Measurements from ENCODE around the gene FANK1. TPM values are rescaled to one million over a fixed set of nuclear protein-coding genes. Genes with fewer than 3 reads are reported as not detected.
"Not testable (repeated sequence)": the region's sequence is repeated elsewhere in the genome, so short reads cannot be mapped to it uniquely, and the experiment has no call there.

FANK1 gene
- total and polyA plus RNA-seq, 4 donors, result 1.3 to 6.1 (median 1.9) TPM

GRCh38 chr10:125913277-125913676, 16.9 kb downstream of the FANK1 start:
- H3K4me3 ChIP-seq (ENCODE audit: low read length in 2 of 2); H3K27me3 ChIP-seq (ENCODE audit: control insufficient read depth in 1 of 2, insufficient read depth in 2 of 2, low read length in 1 of 2); ATAC-seq (ENCODE audit: low FRiP score); H3K4me1 ChIP-seq (ENCODE audit: control insufficient read depth in 1 of 2, insufficient read depth in 2 of 2, low read length in 2 of 2); intact Hi-C loops (cut with DNase I); DNase-seq; H3K36me3 ChIP-seq (ENCODE audit: control insufficient read depth in 1 of 2, insufficient read depth in 2 of 2, low read length in 1 of 2); H3K27ac ChIP-seq (ENCODE audit: low read depth in 1 of 2, low read length in 2 of 2); H3K9me3 ChIP-seq (ENCODE audit: control insufficient read depth, low read length): not testable (repeated sequence)
- WGBS, 2 donors, result 44 to 53% methylated on average over 6 of the region's 6 CpGs

- Histone ChIP-seq H3K27ac (ENCODE audit: low read depth in 1 of 2, low read length in 2 of 2) (no peak overlapping the region), H3K4me1 (ENCODE audit: control insufficient read depth in 1 of 2, insufficient read depth in 2 of 2, low read length in 2 of 2) (no peaks in the 10 kb centered on the region), H3K9me3 (ENCODE audit: control insufficient read depth, low read length) (peaks cover 1% of the 10 kb centered on the region), H3K4me3 (ENCODE audit: low read length in 2 of 2) (no peak overlapping the region), H3K27me3 (ENCODE audit: control insufficient read depth in 1 of 2, insufficient read depth in 2 of 2, low read length in 1 of 2) (peaks cover 0 to 2% of the 10 kb centered on the region in 2 donors), H3K36me3 (ENCODE audit: control insufficient read depth in 1 of 2, insufficient read depth in 2 of 2, low read length in 1 of 2) (no peaks in the 10 kb centered on the region)
- ATAC-seq (ENCODE audit: low FRiP score) (no peak), DNase-seq (no peak)
- WGBS, 2 donors, result 65 to 76% methylated on average over 3 of the region's 3 CpGs
- intact Hi-C loops (cut with DNase I), result no loop called here
Observed at GRCh38 chr10:125916977-125917376, 20.6 kb downstream of the FANK1 start.

GRCh38 chr10:125917704-125918361, 21.5 kb downstream of the FANK1 start:
- intact Hi-C loops (cut with DNase I); H3K9me3 ChIP-seq (ENCODE audit: control insufficient read depth, low read length); H3K27ac ChIP-seq (ENCODE audit: low read depth in 1 of 2, low read length in 2 of 2); H3K4me1 ChIP-seq (ENCODE audit: control insufficient read depth in 1 of 2, insufficient read depth in 2 of 2, low read length in 2 of 2); DNase-seq; H3K27me3 ChIP-seq (ENCODE audit: control insufficient read depth in 1 of 2, insufficient read depth in 2 of 2, low read length in 1 of 2); H3K4me3 ChIP-seq (ENCODE audit: low read length in 2 of 2); H3K36me3 ChIP-seq (ENCODE audit: control insufficient read depth in 1 of 2, insufficient read depth in 2 of 2, low read length in 1 of 2): not testable (repeated sequence)
- 86 to 92% methylated on average over 8 of the region's 8 CpGs for WGBS, 2 donors
- peak; percentile 63 for ATAC-seq (ENCODE audit: low FRiP score)

GRCh38 chr10:125921643-125922306, 25.4 kb downstream of the FANK1 start:
- intact Hi-C loops (cut with DNase I); ATAC-seq (ENCODE audit: low FRiP score); H3K36me3 ChIP-seq (ENCODE audit: control insufficient read depth in 1 of 2, insufficient read depth in 2 of 2, low read length in 1 of 2); H3K27me3 ChIP-seq (ENCODE audit: control insufficient read depth in 1 of 2, insufficient read depth in 2 of 2, low read length in 1 of 2); H3K27ac ChIP-seq (ENCODE audit: low read depth in 1 of 2, low read length in 2 of 2); H3K4me1 ChIP-seq (ENCODE audit: control insufficient read depth in 1 of 2, insufficient read depth in 2 of 2, low read length in 2 of 2); H3K4me3 ChIP-seq (ENCODE audit: low read length in 2 of 2); H3K9me3 ChIP-seq (ENCODE audit: control insufficient read depth, low read length); DNase-seq: not testable (repeated sequence)
- WGBS, 2 donors, result 92% methylated on average over 2 of the region's 2 CpGs

GRCh38 chr10:125925262-125925834, 29.0 kb downstream of the FANK1 start:
- intact Hi-C loops (cut with DNase I), result no loop called here
- Histone ChIP-seq H3K36me3 (ENCODE audit: control insufficient read depth in 1 of 2, insufficient read depth in 2 of 2, low read length in 1 of 2) (no peaks in the 10 kb centered on the region), H3K9me3 (ENCODE audit: control insufficient read depth, low read length) (no peaks in the 10 kb centered on the region), H3K4me1 (ENCODE audit: control insufficient read depth in 1 of 2, insufficient read depth in 2 of 2, low read length in 2 of 2) (no peaks in the 10 kb centered on the region), H3K4me3 (ENCODE audit: low read length in 2 of 2) (no peak overlapping the region), H3K27ac (ENCODE audit: low read depth in 1 of 2, low read length in 2 of 2) (no peak overlapping the region), H3K27me3 (ENCODE audit: control insufficient read depth in 1 of 2, insufficient read depth in 2 of 2, low read length in 1 of 2) (no peaks in the 10 kb centered on the region)
- DNase-seq (no peak), ATAC-seq (ENCODE audit: low FRiP score) (peak; percentile 22)
- WGBS, 2 donors, result 69 to 74% methylated on average over 5 of the region's 5 CpGs

- Histone ChIP-seq H3K4me3 (ENCODE audit: low read length in 2 of 2) (no peak overlapping the region), H3K9me3 (ENCODE audit: control insufficient read depth, low read length) (no peaks in the 10 kb centered on the region), H3K36me3 (ENCODE audit: control insufficient read depth in 1 of 2, insufficient read depth in 2 of 2, low read length in 1 of 2) (no peaks in the 10 kb centered on the region), H3K4me1 (ENCODE audit: control insufficient read depth in 1 of 2, insufficient read depth in 2 of 2, low read length in 2 of 2) (no peaks in the 10 kb centered on the region), H3K27ac (ENCODE audit: low read depth in 1 of 2, low read length in 2 of 2) (no peak overlapping the region), H3K27me3 (ENCODE audit: control insufficient read depth in 1 of 2, insufficient read depth in 2 of 2, low read length in 1 of 2) (no peaks in the 10 kb centered on the region)
- WGBS, 2 donors, result 54 to 62% methylated on average over 5 of the region's 5 CpGs
- intact Hi-C loops (cut with DNase I), result no loop called here
- peak; percentile 78 for ATAC-seq (ENCODE audit: low FRiP score)
- DNase-seq, result no peak
Observed at GRCh38 chr10:125926247-125926646, 29.9 kb downstream of the FANK1 start.

- H3K27ac ChIP-seq (ENCODE audit: low read depth in 1 of 2, low read length in 2 of 2); intact Hi-C loops (cut with DNase I); H3K36me3 ChIP-seq (ENCODE audit: control insufficient read depth in 1 of 2, insufficient read depth in 2 of 2, low read length in 1 of 2); ATAC-seq (ENCODE audit: low FRiP score); DNase-seq; H3K4me1 ChIP-seq (ENCODE audit: control insufficient read depth in 1 of 2, insufficient read depth in 2 of 2, low read length in 2 of 2); H3K9me3 ChIP-seq (ENCODE audit: control insufficient read depth, low read length); H3K27me3 ChIP-seq (ENCODE audit: control insufficient read depth in 1 of 2, insufficient read depth in 2 of 2, low read length in 1 of 2); H3K4me3 ChIP-seq (ENCODE audit: low read length in 2 of 2): not testable (repeated sequence)
- 79 to 86% methylated on average over 5 of the region's 5 CpGs for WGBS, 2 donors
Observed at GRCh38 chr10:125927265-125927664, 30.9 kb downstream of the FANK1 start.

- 83 to 85% methylated on average over 7 of the region's 7 CpGs for WGBS, 2 donors
Observed at GRCh38 chr10:125928928-125929585, 32.7 kb downstream of the FANK1 start.

More at GRCh38 chr10:125928928-125929585, 32.7 kb downstream of the FANK1 start:
- ATAC-seq (ENCODE audit: low FRiP score) (no peak), DNase-seq (no peak)
- Histone ChIP-seq H3K4me1 (ENCODE audit: control insufficient read depth in 1 of 2, insufficient read depth in 2 of 2, low read length in 2 of 2) (no peaks in the 10 kb centered on the region), H3K27ac (ENCODE audit: low read depth in 1 of 2, low read length in 2 of 2) (no peak overlapping the region), H3K9me3 (ENCODE audit: control insufficient read depth, low read length) (no peaks in the 10 kb centered on the region), H3K27me3 (ENCODE audit: control insufficient read depth in 1 of 2, insufficient read depth in 2 of 2, low read length in 1 of 2) (no peaks in the 10 kb centered on the region), H3K4me3 (ENCODE audit: low read length in 2 of 2) (no peak overlapping the region), H3K36me3 (ENCODE audit: control insufficient read depth in 1 of 2, insufficient read depth in 2 of 2, low read length in 1 of 2) (no peaks in the 10 kb centered on the region)
- intact Hi-C loops (cut with DNase I), result no loop called here
